Right ventricle myocardium inferior (tissue), 1 donor: Measurements from ENCODE around the gene CORO6. TPM values are rescaled to one million over a fixed set of nuclear protein-coding genes. Genes with fewer than 3 reads are reported as not detected.

Source experiments
- ATAC-seq: fragments of 200-7000 bp; cut with Tn5 transposase; one replicate; pipeline ENCODE4 v1.9.1; 2020; ENCODE audit warnings: mild to moderate bottlenecking, moderate library complexity
- DNase-seq: peaks from one replicate; pipeline ENCODE4 v3.0.0; 2021; ENCODE audit errors: missing footprints
- intact Hi-C: fragments of 100-400 bp; cut with DNase I; formaldehyde crosslinking; loops from one replicate; pipeline ENCODE4 v1.11.0; 2022
- total RNA-seq: library from RNA; stranded (reverse); fragmentation: NEBNext Ultra II Directional; extraction: Animal tissue kit (Norgen Biotek cat#: 25700); gene quantifications from one replicate; pipeline ENCODE4 v1.2.1, GENCODE V29; 2021
- donor health status: DM: no; HTN: yes; CAD: no; lungs with severe emphysema.

Gene CORO6
- total RNA-seq, 1 donor from 2014 or later, result 93.2 TPM

- DNase-seq, result no peak
- intact Hi-C loops, result loop anchor here (5.0 to 10.0 kb wide), 2 partner anchors 34 to 318 kb away; partner anchors contain the start of gene SSH2
- no peak for ATAC-seq
Measured at GRCh38 chr17:29616300-29617048, 6.2 kb downstream of the CORO6 start.

- peak; percentile 73 for ATAC-seq
- DNase-seq, result peak; percentile 93
- intact Hi-C loops, result loop anchor here (5.0 to 10.0 kb wide), 2 partner anchors 33 to 319 kb away; partner anchors contain the start of gene SSH2
Measured at GRCh38 chr17:29615492-29616299, 7.0 kb downstream of the CORO6 start.

GRCh38 chr17:29615048-29615385, 7.7 kb downstream of the CORO6 start:
- DNase-seq (no peak), ATAC-seq (no peak)
- intact Hi-C loops, result loop anchor here (5.0 to 10.0 kb wide), 2 partner anchors 33 to 320 kb away; partner anchors contain the start of gene SSH2

GRCh38 chr17:29614349-29615047, 8.2 kb downstream of the CORO6 start:
- ATAC-seq (no peak), DNase-seq (no peak)
- intact Hi-C loops, result loop anchor here (5.0 to 10.0 kb wide), 2 partner anchors 32 to 320 kb away; partner anchors contain the start of gene SSH2

- intact Hi-C loops, result loop anchor here (2.0 to 10.0 kb wide), 2 partner anchors 23 to 321 kb away; partner anchors contain the start of gene SSH2
- ATAC-seq (no peak), DNase-seq (no peak)
Measured at GRCh38 chr17:29613856-29614255, 8.9 kb downstream of the CORO6 start.

- DNase-seq (peak; percentile 97), ATAC-seq (peak; percentile 72)
- intact Hi-C loops, result loop anchor here (2.0 to 10.0 kb wide), 2 partner anchors 23 to 321 kb away; partner anchors contain the start of gene SSH2
Measured at GRCh38 chr17:29613352-29613837, 9.3 kb downstream of the CORO6 start.

- intact Hi-C loops, result loop anchor here (2.0 to 10.0 kb wide), 2 partner anchors 22 to 322 kb away; partner anchors contain the start of gene SSH2
- DNase-seq, result no peak
- no peak for ATAC-seq
Measured at GRCh38 chr17:29612404-29613280, 10.1 kb downstream of the CORO6 start.

- intact Hi-C loops, result loop anchor here (2.0 to 10.0 kb wide), 2 partner anchors 21 to 323 kb away; partner anchors contain the start of gene SSH2
- DNase-seq, result peak; percentile 63
Measured at GRCh38 chr17:29612094-29612403, 10.7 kb downstream of the CORO6 start.

GRCh38 chr17:29611351-29612093, 11.2 kb downstream of the CORO6 start:
- DNase-seq (no peak), ATAC-seq (no peak)
- intact Hi-C loops, result loop anchor here (2.0 to 10.0 kb wide), 2 partner anchors 21 to 323 kb away; partner anchors contain the start of gene SSH2

More at GRCh38 chr17:29612094-29612403, 10.7 kb downstream of the CORO6 start:
- ATAC-seq, result no peak

- no peak for ATAC-seq
- intact Hi-C loops, result loop anchor here (10.0 kb wide), 1 partner anchor 324 kb away; the partner anchor contains the start of gene SSH2
Measured at GRCh38 chr17:29610395-29610794, 12.3 kb downstream of the CORO6 start.

GRCh38 chr17:29608986-29609385, 13.7 kb downstream of the CORO6 start:
- intact Hi-C loops, result no loop called here
- ATAC-seq (no peak), DNase-seq (peak; percentile 62)

More at GRCh38 chr17:29610395-29610794, 12.3 kb downstream of the CORO6 start:
- DNase-seq, result no peak

- ATAC-seq, result no peak
- intact Hi-C loops, result no loop called here
- DNase-seq, result peak; percentile 45
Measured at GRCh38 chr17:29607557-29608195, 15.0 kb downstream of the CORO6 start.

- no peak for DNase-seq
- intact Hi-C loops, result no loop called here
- ATAC-seq, result no peak
Measured at GRCh38 chr17:29603109-29603674, 19.5 kb downstream of the CORO6 start.

- intact Hi-C loops, result no loop called here
- ATAC-seq (no peak), DNase-seq (peak; percentile 30)
Measured at GRCh38 chr17:29597361-29598172, 25.1 kb downstream of the CORO6 start.

- DNase-seq (peak; percentile 50), ATAC-seq (no peak)
- intact Hi-C loops, result no loop called here
Measured at GRCh38 chr17:29596811-29597210, 25.9 kb downstream of the CORO6 start.
